ENCODE data around the gene CORO7. TPM values are rescaled to one million over a fixed set of nuclear protein-coding genes. Genes with fewer than 3 reads are reported as not detected.

CORO7 gene
- polyA plus RNA-seq, 6 donors from 2014 or later = 9.0 to 40.1 (median 20.7) TPM

DNA sequence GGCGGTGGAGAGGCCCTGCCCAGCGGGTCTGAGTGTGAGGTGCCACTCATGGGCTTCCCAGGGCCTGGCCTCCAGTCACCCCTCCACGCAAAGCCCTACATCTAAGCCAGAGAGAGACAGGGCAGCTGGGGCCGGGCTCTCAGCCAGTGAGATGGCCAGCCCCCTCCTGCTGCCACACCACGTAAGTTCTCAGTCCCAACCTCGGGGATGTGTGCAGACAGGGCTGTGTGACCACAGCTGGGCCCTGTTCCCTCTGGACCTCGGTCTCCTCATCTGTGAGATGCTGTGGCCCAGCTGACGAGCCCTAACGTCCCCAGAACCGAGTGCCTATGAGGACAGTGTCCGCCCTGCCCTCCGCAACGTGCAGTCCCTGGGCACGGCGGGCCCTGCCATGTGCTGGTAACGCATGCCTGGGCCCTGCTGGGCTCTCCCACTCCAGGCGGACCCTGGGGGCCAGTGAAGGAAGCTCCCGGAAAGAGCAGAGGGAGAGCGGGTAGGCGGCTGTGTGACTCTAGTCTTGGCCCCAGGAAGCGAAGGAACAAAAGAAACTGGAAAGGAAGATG, 33.5 kb downstream of the CORO7 start:
- Mint-ChIP-seq H3K4me3 (no peak overlapping the region), H3K27me3 (no peaks in the 10 kb centered on the region), H3K27ac (peak overlapping the region in 2 of 6 donors; percentile 41 to 78), H3K9me3 (no peaks in the 10 kb centered on the region), H3K4me1 (peaks cover 0 to 7% (median 4%) of the 10 kb centered on the region in 3 donors), H3K36me3 (peaks cover 0 to 7% of the 10 kb centered on the region in 2 donors)
- ATAC-seq (ENCODE audit: low read depth in 2 of 2) (no peak), DNase-seq (no peak)

DNA sequence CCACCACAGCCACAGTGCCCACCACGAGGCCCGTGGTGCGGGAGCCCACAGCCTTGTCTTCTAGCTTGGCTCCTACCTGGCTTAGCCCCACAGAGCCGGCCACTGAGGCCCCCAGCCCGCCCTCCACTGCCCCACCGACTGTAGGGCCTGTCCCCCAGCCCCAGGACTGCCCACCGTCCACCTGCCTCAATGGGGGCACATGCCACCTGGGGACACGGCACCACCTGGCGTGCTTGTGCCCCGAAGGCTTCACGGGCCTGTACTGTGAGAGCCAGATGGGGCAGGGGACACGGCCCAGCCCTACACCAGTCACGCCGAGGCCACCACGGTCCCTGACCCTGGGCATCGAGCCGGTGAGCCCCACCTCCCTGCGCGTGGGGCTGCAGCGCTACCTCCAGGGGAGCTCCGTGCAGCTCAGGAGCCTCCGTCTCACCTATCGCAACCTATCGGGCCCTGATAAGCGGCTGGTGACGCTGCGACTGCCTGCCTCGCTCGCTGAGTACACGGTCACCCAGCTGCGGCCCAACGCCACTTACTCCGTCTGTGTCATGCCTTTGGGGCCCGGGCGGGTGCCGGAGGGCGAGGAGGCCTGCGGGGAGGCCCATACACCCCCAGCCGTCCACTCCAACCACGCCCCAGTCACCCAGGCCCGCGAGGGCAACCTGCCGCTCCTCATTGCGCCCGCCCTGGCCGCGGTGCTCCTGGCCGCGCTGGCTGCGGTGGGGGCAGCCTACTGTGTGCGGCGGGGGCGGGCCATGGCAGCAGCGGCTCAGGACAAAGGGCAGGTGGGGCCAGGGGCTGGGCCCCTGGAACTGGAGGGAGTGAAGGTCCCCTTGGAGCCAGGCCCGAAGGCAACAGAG, 34.2 kb downstream of the CORO7 start:
- Mint-ChIP-seq H3K4me3 (no peak overlapping the region), H3K36me3 (peaks cover 0 to 7% of the 10 kb centered on the region in 2 donors), H3K27me3 (no peaks in the 10 kb centered on the region), H3K9me3 (no peaks in the 10 kb centered on the region), H3K4me1 (peaks cover 0 to 11% (median 4%) of the 10 kb centered on the region in 3 donors), H3K27ac (peak overlapping the region in 3 of 6 donors; percentile 41 to 78 (median 68))
- DNase-seq (no peak), ATAC-seq (ENCODE audit: low read depth in 2 of 2) (peak in 1 of 2 donors; percentile 8)

DNA sequence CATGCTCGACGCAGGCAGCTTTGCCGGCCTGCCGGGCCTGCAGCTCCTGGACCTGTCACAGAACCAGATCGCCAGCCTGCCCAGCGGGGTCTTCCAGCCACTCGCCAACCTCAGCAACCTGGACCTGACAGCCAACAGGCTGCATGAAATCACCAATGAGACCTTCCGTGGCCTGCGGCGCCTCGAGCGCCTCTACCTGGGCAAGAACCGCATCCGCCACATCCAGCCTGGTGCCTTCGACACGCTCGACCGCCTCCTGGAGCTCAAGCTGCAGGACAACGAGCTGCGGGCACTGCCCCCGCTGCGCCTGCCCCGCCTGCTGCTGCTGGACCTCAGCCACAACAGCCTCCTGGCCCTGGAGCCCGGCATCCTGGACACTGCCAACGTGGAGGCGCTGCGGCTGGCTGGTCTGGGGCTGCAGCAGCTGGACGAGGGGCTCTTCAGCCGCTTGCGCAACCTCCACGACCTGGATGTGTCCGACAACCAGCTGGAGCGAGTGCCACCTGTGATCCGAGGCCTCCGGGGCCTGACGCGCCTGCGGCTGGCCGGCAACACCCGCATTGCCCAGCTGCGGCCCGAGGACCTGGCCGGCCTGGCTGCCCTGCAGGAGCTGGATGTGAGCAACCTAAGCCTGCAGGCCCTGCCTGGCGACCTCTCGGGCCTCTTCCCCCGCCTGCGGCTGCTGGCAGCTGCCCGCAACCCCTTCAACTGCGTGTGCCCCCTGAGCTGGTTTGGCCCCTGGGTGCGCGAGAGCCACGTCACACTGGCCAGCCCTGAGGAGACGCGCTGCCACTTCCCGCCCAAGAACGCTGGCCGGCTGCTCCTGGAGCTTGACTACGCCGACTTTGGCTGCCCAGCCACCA, 35.1 kb downstream of the CORO7 start:
- Mint-ChIP-seq H3K4me1 (peaks cover 0 to 11% (median 4%) of the 10 kb centered on the region in 3 donors), H3K36me3 (peaks cover 0 to 7% of the 10 kb centered on the region in 2 donors), H3K27me3 (no peaks in the 10 kb centered on the region), H3K27ac (peak overlapping the region in 2 of 6 donors; percentile 68 to 78), H3K9me3 (no peaks in the 10 kb centered on the region), H3K4me3 (no peak overlapping the region)
- DNase-seq = no peak
- no peak for ATAC-seq (ENCODE audit: low read depth in 2 of 2)

DNA sequence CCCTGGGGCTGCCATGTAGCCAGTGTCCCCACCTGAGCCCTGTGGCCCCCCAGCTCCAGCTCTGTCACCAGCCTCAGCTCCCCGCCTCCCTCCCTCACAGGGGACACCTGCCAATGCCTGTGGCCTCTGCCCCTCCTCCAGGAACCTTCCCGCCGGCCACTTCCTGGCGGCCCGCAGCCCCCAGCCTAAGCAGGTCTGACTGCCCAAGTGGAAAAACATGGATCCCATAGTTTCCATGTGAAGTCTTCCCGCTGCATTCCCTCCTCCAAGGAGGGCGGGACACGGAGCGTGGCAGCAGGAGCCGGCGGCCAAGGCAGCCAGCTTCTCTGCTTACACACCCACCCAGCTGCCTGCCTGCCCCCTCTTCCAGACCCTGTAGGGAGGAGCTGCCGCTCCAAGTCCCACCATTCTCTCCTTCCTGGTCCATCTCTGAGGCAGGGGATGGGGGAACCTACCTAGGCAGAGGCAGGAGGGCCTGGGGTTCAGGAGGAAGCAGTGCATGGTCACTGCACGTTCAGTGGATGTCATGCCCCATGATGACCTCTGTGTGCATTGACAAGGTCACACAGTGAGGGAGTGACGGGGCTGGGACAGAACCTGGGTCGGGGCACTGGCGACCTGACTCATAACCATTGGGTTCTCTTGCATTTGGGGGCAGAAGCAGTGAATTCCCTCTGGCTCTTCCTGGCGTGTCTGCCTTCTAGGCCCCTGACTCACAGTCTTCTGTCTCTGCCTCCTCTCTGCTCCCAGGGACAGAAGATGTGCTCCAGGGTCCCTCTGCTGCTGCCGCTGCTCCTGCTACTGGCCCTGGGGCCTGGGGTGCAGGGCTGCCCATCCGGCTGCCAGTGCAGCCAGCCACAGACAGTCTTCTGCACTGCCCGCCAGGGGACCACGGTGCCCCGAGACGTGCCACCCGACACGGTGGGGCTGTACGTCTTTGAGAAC, 36.0 kb downstream of the CORO7 start:
- peak overlapping the region in 2 of 8 donors; percentile 19 to 70 for H3K4me3 Mint-ChIP-seq
- H3K9me3 Mint-ChIP-seq = no peaks in the 10 kb centered on the region
- H3K36me3 Mint-ChIP-seq = peaks cover 0 to 7% of the 10 kb centered on the region in 2 donors
- peaks cover 0 to 11% (median 4%) of the 10 kb centered on the region in 3 donors for H3K4me1 Mint-ChIP-seq
- no peak for DNase-seq
- ATAC-seq (ENCODE audit: low read depth in 2 of 2) = no peak
- H3K27me3 Mint-ChIP-seq = no peaks in the 10 kb centered on the region
- H3K27ac Mint-ChIP-seq = peak overlapping the region in 1 of 6 donors; percentile 60

DNA sequence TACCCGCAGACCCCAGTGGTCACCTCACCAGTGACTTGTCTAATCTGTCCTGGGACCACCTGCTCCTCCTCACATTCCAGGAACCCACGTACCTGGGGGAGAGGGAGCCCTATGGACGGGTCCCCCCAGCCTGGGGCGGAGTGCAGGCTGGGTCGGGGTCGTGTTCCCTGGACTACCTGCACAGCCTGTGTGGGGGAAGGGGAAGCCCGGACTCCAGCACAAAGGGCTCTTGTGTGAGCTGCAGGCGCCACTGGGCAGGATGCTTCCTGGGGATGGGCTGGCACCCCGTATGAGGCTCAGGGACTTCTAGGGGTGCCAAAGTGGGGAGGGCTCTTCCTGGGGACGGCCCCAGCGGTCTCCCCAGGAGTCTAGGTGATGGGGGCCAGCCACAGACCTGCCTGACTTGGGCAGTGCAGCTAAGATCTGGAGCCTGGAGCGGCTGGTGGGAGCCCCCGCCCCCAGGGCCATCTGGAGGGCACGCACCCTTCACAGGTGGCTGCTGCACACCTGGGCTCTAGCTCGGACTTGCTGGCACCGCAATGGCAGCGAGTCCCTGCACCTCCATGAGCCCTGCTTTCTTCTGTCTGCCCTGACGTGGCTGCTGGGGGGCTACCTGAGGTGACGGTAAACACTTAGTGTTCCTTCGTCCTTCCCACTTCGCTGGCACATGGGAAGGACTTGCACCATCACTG, 37.3 kb downstream of the CORO7 start:
- peaks cover 0 to 7% of the 10 kb centered on the region in 2 donors for H3K36me3 Mint-ChIP-seq

DNA sequence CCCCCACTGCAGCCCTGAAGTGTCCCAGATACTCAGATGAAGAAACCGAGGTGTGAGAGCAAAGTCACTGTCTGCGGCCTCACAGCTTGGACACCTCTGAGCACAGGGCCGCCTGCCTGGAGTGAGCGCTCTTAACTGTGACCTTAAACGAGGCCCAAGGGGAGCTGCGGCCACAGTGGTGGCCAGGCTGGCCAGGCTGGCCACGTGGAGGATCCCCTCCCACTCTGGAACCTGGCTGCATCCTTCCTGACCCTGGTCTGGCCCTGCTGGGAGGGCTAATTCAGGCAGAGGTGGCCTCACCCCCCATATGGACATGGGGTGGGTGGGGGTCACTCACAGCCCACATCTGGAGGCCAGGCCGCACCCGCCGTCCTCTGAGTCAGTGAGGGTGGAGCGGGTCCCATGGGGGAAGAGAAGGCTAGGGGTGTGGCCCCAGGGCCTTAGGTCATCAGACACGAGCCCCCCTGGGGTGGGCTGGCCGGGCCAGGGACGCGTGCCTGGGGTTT, 38.2 kb downstream of the CORO7 start:
- no peaks in the 10 kb centered on the region for H3K27me3 Mint-ChIP-seq
- H3K36me3 Mint-ChIP-seq = peaks cover 0 to 3% of the 10 kb centered on the region in 2 donors
- H3K4me1 Mint-ChIP-seq = peaks cover 5 to 20% (median 7%) of the 10 kb centered on the region in 3 donors
- no peak for DNase-seq
- H3K27ac Mint-ChIP-seq = peak overlapping the region in 1 of 6 donors; percentile 51
- ATAC-seq (ENCODE audit: low read depth in 2 of 2) = no peak
- H3K9me3 Mint-ChIP-seq = no peaks in the 10 kb centered on the region
- no peak overlapping the region for H3K4me3 Mint-ChIP-seq

More for the DNA sequence above, 37.3 kb downstream of the CORO7 start:
- Mint-ChIP-seq H3K27ac (peak overlapping the region in 1 of 6 donors; percentile 51), H3K9me3 (no peaks in the 10 kb centered on the region), H3K4me1 (peaks cover 3 to 11% (median 4%) of the 10 kb centered on the region in 3 donors), H3K27me3 (no peaks in the 10 kb centered on the region), H3K4me3 (peak overlapping the region in 1 of 8 donors; percentile 29)
- ATAC-seq (ENCODE audit: low read depth in 2 of 2) = no peak
- DNase-seq = no peak

DNA sequence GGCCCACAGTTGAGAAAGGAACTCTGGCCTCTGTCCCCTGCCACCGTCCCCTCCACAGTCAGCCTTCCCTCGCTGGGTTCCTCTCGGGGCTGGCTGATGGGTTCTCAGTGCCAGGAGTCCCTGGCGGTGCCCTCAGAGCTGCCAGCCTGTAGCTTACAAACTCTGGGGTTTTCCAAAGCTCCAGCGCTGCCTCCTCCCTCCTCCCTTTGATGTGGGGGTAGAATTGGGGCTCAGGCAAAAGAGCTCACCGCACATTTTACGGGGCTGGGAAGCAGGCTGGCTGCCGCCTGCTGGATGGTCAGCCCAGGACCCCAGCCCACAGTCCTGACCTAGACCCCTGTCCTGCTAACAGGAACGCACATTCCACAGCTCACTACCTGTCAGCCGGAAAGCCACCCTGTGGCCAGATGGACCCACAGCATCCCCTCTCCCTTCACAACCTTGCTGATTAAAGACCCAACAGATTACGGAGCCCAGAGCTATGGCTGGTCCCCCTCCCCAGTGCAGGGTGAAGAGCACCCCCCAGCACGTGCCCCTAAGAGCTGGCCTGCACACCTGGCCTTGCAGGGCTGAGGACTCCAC, 38.7 kb downstream of the CORO7 start:
- Mint-ChIP-seq H3K27ac (peak overlapping the region in 1 of 6 donors; percentile 11), H3K4me1 (peaks cover 4 to 26% (median 11%) of the 10 kb centered on the region in 3 donors), H3K9me3 (no peaks in the 10 kb centered on the region), H3K4me3 (no peak overlapping the region), H3K36me3 (no peaks in the 10 kb centered on the region), H3K27me3 (no peaks in the 10 kb centered on the region)
- DNase-seq = no peak
- no peak for ATAC-seq (ENCODE audit: low read depth in 2 of 2)

DNA sequence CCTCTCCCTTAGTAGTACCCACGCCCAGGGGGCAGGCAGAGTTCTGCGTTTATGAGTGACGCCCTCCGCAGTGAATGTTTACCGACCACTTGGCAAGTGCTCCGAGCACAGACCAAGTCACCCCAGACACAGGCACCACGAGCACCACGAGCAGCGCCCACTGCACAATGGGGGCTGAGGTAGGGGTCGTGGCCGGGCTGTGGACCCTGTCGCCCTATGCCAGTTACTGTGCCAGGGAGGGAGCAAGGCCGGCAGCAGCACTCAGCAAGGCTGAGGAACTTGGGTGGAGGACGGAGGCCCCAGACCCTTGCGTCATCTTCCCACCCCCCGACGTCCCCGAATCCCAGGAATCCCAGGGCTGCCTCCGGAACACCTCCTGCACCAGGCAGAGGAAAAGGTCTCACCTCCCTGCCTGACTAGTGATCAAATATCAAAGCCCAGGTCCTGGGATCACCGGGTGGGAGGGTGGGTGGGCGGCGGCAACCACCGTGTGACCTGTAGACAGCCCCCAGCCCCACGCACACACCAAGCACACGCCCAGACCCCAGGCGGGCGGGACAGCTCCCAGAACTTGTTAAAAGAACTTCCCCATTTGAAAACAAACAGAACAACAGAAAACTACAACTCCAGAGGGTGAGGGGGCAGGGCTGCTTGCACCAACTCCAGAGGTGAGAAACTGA, 39.4 kb downstream of the CORO7 start:
- Mint-ChIP-seq H3K27ac (peak overlapping the region in 1 of 6 donors; percentile 40), H3K4me1 (peaks cover 4 to 32% (median 17%) of the 10 kb centered on the region in 3 donors), H3K27me3 (no peaks in the 10 kb centered on the region), H3K4me3 (peak overlapping the region in 1 of 8 donors; percentile 37), H3K9me3 (no peaks in the 10 kb centered on the region), H3K36me3 (no peaks in the 10 kb centered on the region)
- ATAC-seq (ENCODE audit: low read depth in 2 of 2) (no peak), DNase-seq (no peak)

DNA sequence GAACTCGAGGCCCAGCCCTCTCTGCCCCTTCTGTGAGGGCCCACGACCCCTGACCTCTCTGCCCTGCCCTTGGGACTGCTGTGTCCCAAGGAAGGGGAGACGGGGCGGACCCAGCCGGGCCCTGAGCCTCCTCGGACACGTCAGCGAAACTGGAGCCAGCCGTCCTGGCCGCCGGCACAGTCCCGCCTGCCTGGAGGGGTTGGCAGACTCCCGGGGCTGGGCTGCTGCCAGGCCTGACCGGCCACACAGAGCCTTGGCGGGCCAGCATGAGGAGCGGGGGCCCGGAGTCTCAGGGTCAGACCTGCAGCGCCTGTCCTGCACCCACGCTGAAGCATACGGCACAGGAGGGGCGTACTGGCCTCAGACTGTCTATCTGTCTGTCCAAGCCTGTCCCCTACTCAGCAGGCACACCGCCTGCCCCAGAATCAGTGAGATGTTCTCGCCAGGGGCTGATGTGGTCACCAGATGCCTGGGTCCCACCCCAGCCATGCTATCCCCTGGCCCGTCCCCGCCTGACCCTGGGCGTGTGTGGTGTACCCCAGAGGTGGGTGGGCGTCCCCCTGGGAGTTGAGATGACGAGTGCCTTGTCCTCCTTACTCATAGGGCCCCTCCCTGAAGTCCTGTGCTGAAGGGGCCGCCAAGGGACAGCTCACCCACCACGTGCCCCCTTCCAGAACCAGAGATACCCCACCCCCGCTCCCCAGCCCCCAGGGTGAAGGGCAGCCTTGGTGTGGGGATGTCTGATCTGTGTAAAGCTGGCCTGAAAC, 40.1 kb downstream of the CORO7 start:
- Mint-ChIP-seq H3K27me3 (no peaks in the 10 kb centered on the region), H3K4me3 (no peak overlapping the region), H3K9me3 (no peaks in the 10 kb centered on the region), H3K36me3 (no peaks in the 10 kb centered on the region), H3K4me1 (peaks cover 4 to 32% (median 18%) of the 10 kb centered on the region in 3 donors), H3K27ac (peak overlapping the region in 1 of 6 donors; percentile 40)
- ATAC-seq (ENCODE audit: low read depth in 2 of 2) = no peak
- no peak for DNase-seq

DNA sequence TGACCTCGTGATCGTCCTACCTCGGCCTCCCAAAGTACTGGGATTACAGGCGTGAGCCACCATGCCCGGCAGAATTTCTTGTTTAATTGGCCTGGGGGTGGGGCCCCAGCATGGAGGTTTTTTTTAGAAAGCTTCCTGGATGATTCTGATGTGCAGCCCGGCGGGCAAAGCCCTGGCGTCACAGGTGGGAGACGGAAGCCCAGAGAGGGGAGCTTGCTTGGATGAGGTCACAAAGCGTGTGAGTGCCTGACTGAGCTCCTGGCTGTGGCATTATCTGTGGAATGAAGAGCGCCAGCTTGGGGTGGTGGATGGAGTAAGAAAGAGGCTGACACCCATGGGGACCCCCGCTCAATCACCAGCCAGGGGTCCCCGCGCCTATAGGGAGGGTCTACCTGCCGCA, 40.7 kb downstream of the CORO7 start:
- ATAC-seq (ENCODE audit: low read depth in 2 of 2) = no peak
- Mint-ChIP-seq H3K27me3 (no peaks in the 10 kb centered on the region), H3K4me3 (peak overlapping the region in 1 of 8 donors; percentile 44), H3K27ac (peak overlapping the region in 1 of 6 donors; percentile 40), H3K9me3 (no peaks in the 10 kb centered on the region), H3K4me1 (peaks cover 4 to 32% (median 23%) of the 10 kb centered on the region in 3 donors), H3K36me3 (no peaks in the 10 kb centered on the region)
- no peak for DNase-seq
